DMS53 treated with DMSO at 0.1 percent for 48 hours (cell line): Measurements from ENCODE around the gene TMEM200B.
"Not testable (repeated sequence)": the region's sequence is repeated elsewhere in the genome, so short reads cannot be mapped to it uniquely, and the experiment has no call there.

Source experiments
- DNase-seq: peaks from one replicate; lab custom pipeline; 2025; ENCODE audit not compliant: unreplicated experiment; lab: John Stamatoyannopoulos, UW

TMEM200B gene

DNA sequence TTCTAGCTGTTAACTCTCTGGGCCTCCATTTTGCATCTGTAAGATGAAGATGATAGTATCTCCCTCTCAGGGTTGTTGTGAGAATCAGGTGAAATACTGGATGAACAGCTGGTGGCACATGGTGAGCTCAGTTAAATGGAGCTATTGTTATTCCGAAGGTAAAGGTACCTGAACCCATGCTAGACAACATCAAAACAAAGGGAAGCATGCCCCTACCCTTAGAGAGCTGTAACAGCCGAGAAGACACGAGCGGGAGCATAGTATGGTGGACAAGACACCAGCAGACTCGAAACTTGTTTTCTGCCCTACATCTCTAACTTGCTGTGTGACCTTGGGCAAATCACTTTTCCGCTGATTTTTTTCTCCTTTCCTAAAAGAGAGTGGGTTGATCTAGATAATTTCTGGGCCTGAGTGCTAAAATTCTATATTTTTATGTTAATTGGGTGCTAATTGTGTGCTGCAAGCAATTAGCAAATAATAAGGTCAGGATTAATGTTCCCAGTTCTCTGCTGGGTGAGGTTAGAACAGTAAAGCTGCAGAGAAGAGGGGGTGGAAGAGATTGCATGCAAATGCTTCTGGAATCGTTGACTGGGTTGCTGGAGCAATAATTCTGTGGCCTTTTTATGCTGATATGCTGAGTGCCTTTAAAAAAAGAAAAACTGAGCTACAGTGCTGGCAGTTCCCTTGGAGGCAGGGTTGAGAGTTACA, 10.8 kb downstream of the TMEM200B start:
- no peak for DNase-seq

DNA sequence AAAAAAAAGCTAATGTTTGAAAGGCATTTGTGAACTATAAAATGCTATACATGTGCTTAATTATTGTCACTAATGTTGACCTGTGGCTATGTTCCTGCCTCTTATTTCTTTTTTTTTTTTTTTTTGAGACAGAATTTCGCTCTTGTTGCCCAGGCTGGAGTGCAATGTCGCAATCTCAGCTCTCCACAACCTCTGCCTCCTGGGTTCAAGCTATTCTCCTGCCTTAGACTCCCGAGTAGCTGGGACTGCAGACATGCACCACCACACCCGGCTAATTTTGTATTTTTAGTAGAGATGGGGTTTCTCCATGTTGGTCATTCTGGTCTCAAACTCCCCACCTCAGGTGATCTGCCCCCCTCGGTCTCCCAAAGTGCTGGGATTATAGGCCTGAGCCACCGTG, 15.7 kb downstream of the TMEM200B start:
- DNase-seq: not testable (repeated sequence)

DNA sequence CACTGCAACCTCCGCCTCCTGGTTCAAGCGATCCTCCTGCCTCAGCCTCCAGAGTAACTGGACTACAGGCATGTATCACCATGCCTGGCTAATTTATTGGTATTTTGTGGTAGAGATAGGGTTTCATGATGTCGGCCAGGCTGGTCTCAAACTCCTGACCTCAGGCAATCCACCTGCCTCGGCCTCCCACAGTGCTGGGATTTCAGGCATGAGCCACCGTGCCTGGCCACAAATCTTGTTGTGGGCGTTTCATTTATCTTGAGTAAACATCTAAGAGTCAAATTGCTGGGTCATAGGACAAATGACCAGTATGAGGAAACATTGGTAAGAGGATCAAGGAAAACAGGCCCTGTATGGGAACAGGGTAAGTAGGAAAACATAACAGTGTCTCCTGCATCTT, 17.9 kb downstream of the TMEM200B start:
- no peak for DNase-seq

DNA sequence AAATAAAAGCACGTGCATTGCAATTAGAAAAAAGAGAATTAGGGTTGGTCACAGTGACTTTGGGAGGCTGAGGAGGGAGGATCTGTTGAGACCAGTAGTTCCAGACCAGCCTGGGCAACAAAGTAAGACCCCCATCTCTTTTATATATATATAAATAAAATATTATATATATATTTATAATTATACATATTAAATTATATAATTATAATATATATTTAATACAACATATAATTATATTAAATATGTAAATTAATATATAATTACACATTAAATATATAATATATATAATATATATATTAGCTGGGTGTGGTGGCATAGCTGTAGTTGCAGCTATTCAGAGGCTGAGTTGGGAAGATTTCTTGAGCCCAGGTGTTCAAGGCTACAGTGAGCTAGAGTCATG, 23.2 kb downstream of the TMEM200B start:
- DNase-seq: no peak

DNA sequence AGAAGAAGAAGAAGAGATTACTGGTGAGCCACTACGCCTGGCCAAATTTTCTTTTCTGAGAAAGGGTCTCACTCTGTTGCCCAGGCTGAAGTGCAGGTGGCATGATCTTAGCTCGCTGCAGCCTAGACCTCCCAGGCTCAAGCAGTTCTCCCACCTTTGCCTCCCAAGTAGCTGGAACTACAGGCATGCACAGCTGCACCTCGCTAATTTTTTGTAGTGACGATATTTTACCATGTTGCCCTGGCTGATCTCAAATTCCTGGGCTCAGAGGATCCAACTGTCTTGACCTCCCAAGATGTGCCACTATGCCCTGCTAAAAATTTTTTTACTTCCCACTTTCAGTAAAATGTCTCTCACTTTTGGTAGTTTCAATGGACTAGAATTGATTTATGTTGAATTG, 24.4 kb downstream of the TMEM200B start:
- DNase-seq: no peak

DNA sequence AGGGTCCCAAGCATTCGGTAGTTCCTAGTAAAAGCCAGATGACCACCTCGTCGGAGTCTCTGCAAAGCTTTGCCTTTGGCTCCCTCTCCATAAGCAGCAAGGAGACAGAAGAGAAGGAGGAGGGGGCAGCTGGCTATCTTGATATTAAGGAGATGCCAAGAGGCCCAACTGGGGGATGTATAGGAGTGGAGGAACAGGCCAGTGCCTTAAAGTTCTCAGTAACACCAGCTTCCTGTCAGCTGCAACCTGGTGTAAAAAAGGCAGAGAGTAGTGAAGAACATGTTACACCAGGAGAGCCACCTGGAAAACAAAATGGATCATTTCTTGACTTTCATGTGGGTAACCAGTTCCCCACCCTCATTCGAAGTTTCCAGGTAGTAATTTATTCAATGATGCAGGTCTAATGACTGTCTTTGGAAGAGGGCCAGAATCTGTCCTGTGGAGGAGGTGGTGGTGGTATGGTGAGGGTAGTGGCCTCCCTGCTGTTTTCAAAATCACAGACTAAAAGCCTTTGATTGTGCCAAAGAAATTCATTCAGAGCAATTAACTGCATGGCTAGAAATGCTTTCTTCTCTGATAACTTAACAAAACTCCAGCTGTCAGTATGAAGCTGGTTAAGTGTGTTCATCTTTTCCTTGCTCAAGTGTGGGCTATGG, 27.3 kb downstream of the TMEM200B start:
- no peak for DNase-seq

DNA sequence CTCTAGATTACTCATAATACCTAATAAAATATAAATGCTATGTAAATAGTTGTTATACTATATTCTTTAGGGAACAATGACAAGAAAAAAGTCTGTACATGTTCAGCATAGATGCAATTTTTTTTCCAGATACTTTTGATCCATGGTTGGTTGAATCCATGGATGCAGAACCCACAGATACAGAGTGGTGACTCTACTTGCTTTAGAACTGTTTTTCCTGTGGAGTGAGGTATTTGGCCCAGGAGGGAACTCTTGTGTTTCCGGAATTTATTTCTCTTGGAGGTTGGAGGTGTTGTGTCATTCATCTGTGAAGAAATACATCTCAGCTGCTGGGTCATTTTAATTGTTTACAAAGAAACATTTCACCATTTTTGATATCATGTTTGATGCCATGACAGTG, 28.7 kb downstream of the TMEM200B start:
- DNase-seq: no peak

DNA sequence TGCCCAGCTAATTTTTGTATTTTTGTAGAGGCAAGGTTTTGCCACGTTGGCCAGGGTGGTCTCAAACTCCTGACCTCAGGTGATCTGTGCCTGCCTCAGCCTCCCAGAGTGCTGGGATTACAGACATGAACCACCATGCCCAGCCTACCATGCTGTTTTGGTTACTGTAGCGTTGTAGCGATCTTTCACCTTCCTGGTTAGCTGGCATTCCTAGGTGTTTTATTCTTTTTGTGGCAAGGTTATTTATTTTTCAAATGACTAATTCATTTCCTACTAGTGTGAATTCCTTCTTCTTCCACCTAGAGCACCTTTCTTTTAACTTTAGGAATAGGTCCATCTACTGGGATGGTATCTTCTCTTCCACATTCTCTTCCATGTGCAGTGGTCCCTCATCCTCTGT, 29.3 kb downstream of the TMEM200B start:
- DNase-seq: no peak

DNA sequence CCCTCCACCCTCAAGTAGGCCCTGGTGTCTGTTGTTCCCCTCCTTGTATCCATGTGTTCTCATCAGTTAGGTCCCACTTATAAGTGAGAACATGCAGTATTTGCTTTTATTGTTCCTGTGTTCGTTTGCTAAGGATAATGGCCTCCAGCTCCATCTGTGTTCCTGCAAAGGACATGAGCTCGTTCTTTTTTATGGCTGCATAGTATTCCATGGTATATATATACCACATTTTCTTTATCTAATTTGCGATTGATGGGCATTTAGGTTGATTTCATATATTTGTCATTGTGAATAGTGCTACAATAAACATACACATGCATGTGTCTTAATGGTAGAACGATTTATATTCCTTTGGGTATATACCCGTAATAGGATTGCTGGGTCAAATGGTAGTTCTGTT, 31.0 kb downstream of the TMEM200B start:
- not testable (repeated sequence) for DNase-seq

DNA sequence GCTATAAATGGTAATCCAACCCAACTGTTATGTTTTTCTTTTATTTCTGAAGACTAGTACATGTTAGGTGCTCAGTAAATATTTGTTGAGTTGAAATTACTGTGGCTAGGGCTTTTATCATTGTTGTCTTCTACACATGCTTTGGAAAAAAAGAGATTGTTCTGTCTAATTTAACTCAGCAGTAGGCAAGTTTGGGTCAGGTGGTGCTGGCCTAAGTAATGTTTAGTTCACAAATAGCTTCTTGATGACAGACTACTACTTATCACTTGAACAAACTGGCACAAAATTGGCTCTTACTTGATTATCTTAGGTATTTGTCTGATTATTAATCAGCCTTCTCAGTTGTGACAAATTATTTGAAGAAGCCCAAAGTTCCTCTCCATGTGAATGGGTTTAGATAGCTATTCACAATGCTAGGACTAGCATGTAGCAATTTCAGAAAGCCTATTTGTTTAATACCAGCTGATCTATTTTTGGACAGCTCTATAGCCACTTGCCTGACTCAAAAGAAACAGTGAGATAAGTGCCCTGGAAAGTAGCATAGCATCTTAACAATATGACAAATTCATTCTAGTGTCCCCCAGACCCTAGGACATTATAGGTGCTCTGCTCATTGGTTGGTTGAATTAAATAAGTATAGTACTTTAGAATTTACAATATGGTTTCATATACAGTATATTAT, 32.6 kb downstream of the TMEM200B start:
- no peak for DNase-seq

DNA sequence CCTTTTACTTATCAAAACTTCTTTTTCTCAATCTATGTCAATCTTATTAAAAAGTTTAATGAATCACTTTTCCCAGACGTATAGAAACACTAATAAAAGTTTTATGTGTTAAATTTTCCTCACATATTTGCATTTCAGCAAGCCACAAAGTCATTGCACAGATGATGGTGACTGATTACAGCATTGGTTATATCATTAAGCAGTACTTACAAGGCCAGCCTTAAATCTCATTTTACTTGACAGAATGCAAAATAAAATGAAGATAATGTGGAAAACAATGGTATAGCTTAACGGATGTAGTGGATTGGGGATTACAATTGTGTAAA, 39.5 kb downstream of the TMEM200B start:
- no peak for DNase-seq

DNA sequence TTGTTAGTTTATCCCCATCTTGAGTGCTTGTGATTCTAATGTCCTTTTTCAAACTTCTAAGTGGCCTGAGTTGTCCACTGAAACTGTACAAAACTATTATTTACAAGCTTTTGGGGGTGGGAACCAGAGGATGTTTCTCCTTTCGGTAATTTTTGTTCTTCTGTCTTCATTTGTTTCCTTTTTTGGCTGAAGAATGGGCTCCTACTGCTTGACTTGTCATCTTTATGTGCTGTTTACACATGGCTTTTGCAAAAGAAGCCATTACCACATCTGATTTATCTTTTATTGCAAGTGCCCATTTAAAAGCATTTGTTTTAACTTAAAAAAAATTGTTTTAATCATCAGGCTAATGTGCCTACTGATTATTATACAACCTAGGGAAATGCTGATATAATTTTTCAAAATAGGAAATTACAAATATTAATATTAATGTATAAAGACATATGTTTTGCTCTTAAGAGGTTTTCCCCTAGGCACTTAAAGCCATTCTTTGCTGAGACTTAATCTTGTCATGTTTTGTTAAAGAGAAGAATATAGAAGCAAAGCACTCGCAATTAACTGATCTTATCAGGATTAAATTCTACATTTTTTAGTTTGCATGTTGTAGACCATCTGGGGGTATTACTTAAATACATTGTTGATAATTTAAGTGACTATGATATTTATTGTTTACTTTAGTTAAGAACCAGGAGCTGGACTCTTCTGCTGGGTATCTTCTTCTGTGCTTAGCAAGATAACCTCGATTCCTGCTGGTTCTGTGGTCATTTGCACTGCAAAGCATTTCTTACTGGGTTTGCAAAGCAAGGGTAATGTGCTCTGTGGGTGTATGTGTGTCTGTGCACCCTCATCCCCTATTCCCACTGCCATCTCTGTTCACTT, 40.1 kb downstream of the TMEM200B start:
- DNase-seq: no peak

DNA sequence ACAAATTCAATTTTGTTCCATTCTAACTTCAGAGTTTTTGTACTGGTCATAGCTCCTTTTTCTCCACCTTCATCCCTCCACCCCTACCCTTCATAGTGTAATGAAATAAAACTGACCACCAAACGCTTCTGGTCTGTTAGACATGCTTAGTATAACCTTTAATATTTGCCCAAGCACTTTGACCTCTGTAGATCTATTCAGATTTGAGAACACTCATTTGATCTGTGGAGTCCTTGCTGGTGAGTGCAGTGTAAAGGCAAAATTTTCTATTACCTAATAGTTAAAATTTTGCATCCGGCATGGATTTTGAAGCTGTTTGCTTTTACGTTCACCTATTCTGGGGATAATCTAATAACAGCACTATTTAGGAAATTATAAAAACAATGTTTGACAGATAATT, 41.2 kb downstream of the TMEM200B start:
- DNase-seq: no peak

DNA sequence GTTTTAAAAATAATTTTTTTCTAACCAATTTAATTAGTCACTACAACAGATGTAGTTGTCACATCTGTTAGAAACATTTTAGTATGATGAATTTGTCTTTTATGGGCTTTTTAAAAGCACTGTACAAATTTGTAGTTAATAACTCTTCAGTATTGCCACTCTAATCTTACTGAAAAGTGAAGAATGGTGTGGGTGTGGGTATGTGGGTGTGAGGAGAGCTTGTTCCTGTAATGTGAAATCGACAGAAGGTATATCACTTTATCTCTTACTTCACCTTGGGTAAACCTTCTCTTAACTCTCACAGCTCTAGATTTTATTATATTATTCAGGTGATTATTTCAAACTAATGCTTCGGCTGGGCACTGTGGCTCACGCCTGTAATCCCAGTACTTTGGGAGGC, 42.5 kb downstream of the TMEM200B start:
- DNase-seq: no peak

DNA sequence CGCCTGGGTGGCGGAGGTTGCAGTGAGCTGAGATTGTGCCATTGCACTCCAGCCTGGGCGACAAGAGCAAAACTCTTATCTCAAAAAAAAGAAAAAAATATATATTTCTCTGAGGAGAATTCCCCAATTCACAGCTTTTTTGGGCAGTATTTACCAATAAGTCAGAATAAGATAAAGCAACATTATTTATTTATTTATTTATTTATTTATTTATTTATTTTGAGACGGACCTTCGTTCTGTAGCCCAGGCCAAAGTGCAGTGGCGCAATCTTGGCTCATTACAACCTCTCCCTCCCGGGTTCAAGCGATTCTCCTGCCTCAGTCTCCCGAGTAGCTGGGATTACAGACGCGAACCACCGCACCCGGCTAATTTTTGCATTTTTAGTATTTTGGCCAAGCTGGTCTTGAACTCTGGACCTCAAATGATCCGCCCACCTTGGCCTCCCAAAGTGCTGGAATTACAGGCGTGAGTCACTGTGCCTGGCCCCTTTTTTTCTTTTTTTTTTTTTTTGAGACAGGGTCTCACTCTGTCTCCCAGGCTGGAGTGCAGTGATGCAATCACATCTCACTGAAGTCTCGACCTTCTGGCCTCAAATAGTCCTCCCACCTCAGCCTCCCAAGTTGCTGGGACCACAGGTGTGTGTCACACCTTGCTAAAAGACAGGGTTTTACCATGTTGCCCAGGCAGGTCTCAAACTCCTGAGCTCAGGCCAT, 43.6 kb downstream of the TMEM200B start:
- DNase-seq: not testable (repeated sequence)

DNA sequence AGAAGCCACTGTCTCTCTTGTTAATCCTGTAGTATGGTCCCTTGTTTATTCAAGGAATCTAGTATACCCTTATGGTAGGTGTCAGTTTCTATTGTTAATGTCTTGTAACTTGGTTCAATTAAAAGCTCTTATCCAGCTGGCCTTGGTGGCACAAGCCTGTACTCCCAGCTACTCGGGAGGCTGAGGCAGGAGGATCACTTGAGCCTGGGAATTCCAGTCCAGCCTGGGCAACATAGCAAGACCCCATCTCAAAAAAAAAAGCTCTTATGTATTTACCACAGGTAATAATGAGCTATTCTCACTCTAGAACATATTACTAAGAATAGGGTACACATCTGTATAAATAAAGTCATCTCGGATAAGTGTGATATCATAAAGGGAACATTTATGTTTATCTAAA, 46.5 kb downstream of the TMEM200B start:
- DNase-seq: no peak
